ENCODE data around the gene HSBP1L1. TPM values are rescaled to one million over a fixed set of nuclear protein-coding genes. Genes with fewer than 3 reads are reported as not detected.

HSBP1L1 gene
- total and polyA plus RNA-seq, 2 experiments from 2014 or later = 1.8 to 3.7 TPM

- Histone ChIP-seq H4K20me1 (replicated peaks; ENCODE audit: insufficient read depth) (peaks cover 10% of the 10 kb centered on the region), H3K4me3 (no peak overlapping the region), H3K9me2 (ENCODE audit: insufficient read depth) (no peaks in the 10 kb centered on the region), H3K79me2 (replicated peaks; ENCODE audit: insufficient read depth) (0 out of 2 replicates have a peak, but pooled peaks cover 5% of the 10 kb centered on the region), H2AFZ (no peak overlapping the region), H3K27ac (ENCODE audit: low read depth) (no peak overlapping the region), H3K4me2 (no peak overlapping the region), H3K27me3 (ENCODE audit: insufficient read depth) (peaks cover 75% of the 10 kb centered on the region), H3K4me1 (ENCODE audit: insufficient read depth) (peaks cover 25% of the 10 kb centered on the region), H3K36me3 (ENCODE audit: insufficient read depth) (no peaks in the 10 kb centered on the region), H3F3A (replicated peaks; ENCODE audit: low read depth) (peaks cover 7% of the 10 kb centered on the region; the same call in 1 of the 2 replicates)
- H3K27ac Mint-ChIP-seq = no peak overlapping the region
- H3K4me3 Mint-ChIP-seq = peak overlapping the region; percentile 51; the same call in 2 of the 3 replicates
- ATAC-seq = no peak
- H3K27me3 Mint-ChIP-seq (ENCODE audit: insufficient read depth, low read depth, poor library complexity) = peaks cover 60% of the 10 kb centered on the region
- TF ChIP-seq CTCF (conservative IDR thresholded peaks at IDR 0.05; ENCODE audit: low read depth in 2 of 2) (peak in 1 of 2 experiments; percentile 12; a peak in 2 of 4 replicates), ZNF462 (CRISPR knock-in tag; IDR thresholded peaks at IDR 0.05) (no peak)
- H3K4me1 Mint-ChIP-seq = peaks cover 27% of the 10 kb centered on the region
- H3K9me3 Mint-ChIP-seq = no peaks in the 10 kb centered on the region; the same call in 1 of the 3 replicates
- no peak for DNase-seq (ENCODE audit: low spot score)
- H3K36me3 Mint-ChIP-seq (ENCODE audit: low read depth) = no peaks in the 10 kb centered on the region
These were observed 1.4 kb upstream of the HSBP1L1 start for GRCh38 chr18:79962835-79963657.

Measured in GM23338 (cell line).